GM10248 (cell line): Measurements from ENCODE around the gene ARGLU1.

Experiments
- CTCF ChIA-PET: fragments of 300-600 bp; sonication (Branson Sonifier 250); formaldehyde crosslinking; extraction: SDS; loops from one replicate; lab custom pipeline; 2021; ENCODE audit warnings: antibody characterized with exemption; lab: Yijun Ruan, JAX
- POLR2A ChIA-PET: fragments of 350-650 bp; sonication (Branson Sonifier 250); formaldehyde crosslinking; extraction: SDS; loops from one replicate; lab custom pipeline; 2020; ENCODE audit warnings: antibody characterized with exemption; lab: Yijun Ruan, JAX
- DNase-seq: peaks from one replicate; pipeline ENCODE4 v3.0.0; 2012; ENCODE audit errors: extremely low spot score
- CTCF ChIP-seq: IDR thresholded peaks from 2 replicates; pipeline ENCODE4 v1.5.1; 2012; ENCODE audit warnings: mild to moderate bottlenecking, low read depth; ENCODE audit errors: extremely low read depth, missing control alignments, control extremely low read depth

The ARGLU1 gene

GRCh38 chr13:106514928-106515634, 52.9 kb downstream of the ARGLU1 start:
- no peak for DNase-seq
- TF ChIP-seq CTCF = no peak
- ChIA-PET POLR2A (no interaction called here), CTCF (interaction anchor here (1.0 to 1.8 kb wide), 5 partner anchors 9 to 424 kb away, joined by 3 to 6 read pairs (median 4); partner anchors contain the start of gene EFNB2)

GRCh38 chr13:106513025-106513983, 54.6 kb downstream of the ARGLU1 start:
- ChIA-PET CTCF (interaction anchor here (0.7 to 1.1 kb wide), 2 partner anchors 9 to 17 kb away, joined by 3 to 4 read pairs; no protein-coding TSS in a partner anchor), POLR2A (no interaction called here)
- no peak for DNase-seq
- no peak for TF ChIP-seq CTCF

GRCh38 chr13:106507560-106508274, 60.2 kb downstream of the ARGLU1 start:
- POLR2A ChIA-PET = no interaction called here

GRCh38 chr13:106506286-106506685, 61.7 kb downstream of the ARGLU1 start:
- ChIA-PET POLR2A (no interaction called here), CTCF (interaction anchor here (1.2 to 1.5 kb wide), 2 partner anchors 9 to 17 kb away, joined by 3 to 4 read pairs; no protein-coding TSS in a partner anchor)
- TF ChIP-seq CTCF = no peak

More at GRCh38 chr13:106507560-106508274, 60.2 kb downstream of the ARGLU1 start:
- no peak for TF ChIP-seq CTCF
- DNase-seq = no peak
- CTCF ChIA-PET = interaction anchor here (0.9 to 1.6 kb wide), 4 partner anchors 13 to 113 kb away, joined by 3 to 4 read pairs (median 3); no protein-coding TSS in a partner anchor

GRCh38 chr13:106505732-106506131, 62.2 kb downstream of the ARGLU1 start:
- POLR2A ChIA-PET = no interaction called here
- no peak for TF ChIP-seq CTCF
- DNase-seq = no peak
- CTCF ChIA-PET = interaction anchor here (1.2 to 1.6 kb wide), 2 partner anchors 9 to 31 kb away, joined by 4 read pairs; no protein-coding TSS in a partner anchor

More at GRCh38 chr13:106506286-106506685, 61.7 kb downstream of the ARGLU1 start:
- no peak for DNase-seq
